Ectodermal cell (in vitro differentiated cells): ENCODE data around the gene RABGAP1L.
A peak's percentile ranks its signal among the peaks of the same experiment; 100 is the strongest.
"Not testable (repeated sequence)": the region's sequence is repeated elsewhere in the genome, so short reads cannot be mapped to it uniquely, and the experiment has no call there.

ENCODE experiments used
- H3K27ac ChIP-seq: 2 replicates; pipeline ENCODE4 v1.7.0; 2013; ENCODE audit warnings: mild to moderate bottlenecking, low read depth, low read length; ENCODE audit not compliant: insufficient read depth, poor library complexity, severe bottlenecking
- H3K27me3 ChIP-seq: 2 replicates; pipeline ENCODE4 v1.7.0; 2013; ENCODE audit warnings: mild to moderate bottlenecking, low read length; ENCODE audit not compliant: insufficient read depth, control insufficient read depth, poor library complexity, severe bottlenecking
- H3K36me3 ChIP-seq: one replicate; pipeline ENCODE4 v1.7.0; 2013; ENCODE audit warnings: low read length; ENCODE audit not compliant: control insufficient read depth, insufficient read depth
- H3K4me1 ChIP-seq: one replicate; pipeline ENCODE4 v1.7.0; 2013; ENCODE audit warnings: low read length; ENCODE audit not compliant: control insufficient read depth, insufficient read depth
- H3K4me3 ChIP-seq: 2 replicates; pipeline ENCODE4 v1.7.0; 2013; ENCODE audit warnings: low read depth, low read length, control low read depth; ENCODE audit not compliant: insufficient read depth
- H3K9me3 ChIP-seq: 2 replicates; pipeline ENCODE4 v1.7.0; 2013; ENCODE audit warnings: mild to moderate bottlenecking, low read length, moderate library complexity; ENCODE audit not compliant: control insufficient read depth
- WGBS, 2 experiments: methylation state at CpG; one replicate each; pipeline ENCODE4 v1.1.7; 2013; ENCODE audit warnings: missing lambda C conversion rate in 2 of 2; 5-methylcytosine and 5-hydroxymethylcytosine counted together

RABGAP1L gene

DNA sequence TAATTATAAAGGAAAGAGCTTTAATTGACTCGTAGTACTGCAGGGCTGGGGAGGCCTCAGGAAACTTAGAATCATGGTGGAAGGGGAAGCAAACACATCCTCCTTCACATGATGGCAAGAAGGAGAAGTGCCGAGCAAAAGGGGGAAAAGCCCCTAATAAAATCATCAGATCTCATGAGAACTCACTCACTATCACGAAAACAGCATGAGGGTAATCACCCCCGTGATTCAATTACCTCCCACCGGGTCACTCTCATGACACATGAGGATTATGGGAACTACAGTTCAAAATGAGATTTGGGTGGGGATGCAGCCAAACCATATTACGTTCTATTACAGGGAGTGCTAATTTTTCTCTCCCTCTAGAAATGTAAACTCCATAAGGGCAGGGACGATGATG lies 878.1 kb downstream of the RABGAP1L start:
- Histone ChIP-seq H3K9me3 (no peaks in the 10 kb centered on the region), H3K27me3 (no peaks in the 10 kb centered on the region), H3K4me1 (peaks cover 5% of the 10 kb centered on the region), H3K36me3 (no peaks in the 10 kb centered on the region), H3K4me3 (no peak overlapping the region), H3K27ac (no peak overlapping the region)
- WGBS, 2 experiments = 74 to 80% methylated on average over 7 of the region's 7 CpGs

DNA sequence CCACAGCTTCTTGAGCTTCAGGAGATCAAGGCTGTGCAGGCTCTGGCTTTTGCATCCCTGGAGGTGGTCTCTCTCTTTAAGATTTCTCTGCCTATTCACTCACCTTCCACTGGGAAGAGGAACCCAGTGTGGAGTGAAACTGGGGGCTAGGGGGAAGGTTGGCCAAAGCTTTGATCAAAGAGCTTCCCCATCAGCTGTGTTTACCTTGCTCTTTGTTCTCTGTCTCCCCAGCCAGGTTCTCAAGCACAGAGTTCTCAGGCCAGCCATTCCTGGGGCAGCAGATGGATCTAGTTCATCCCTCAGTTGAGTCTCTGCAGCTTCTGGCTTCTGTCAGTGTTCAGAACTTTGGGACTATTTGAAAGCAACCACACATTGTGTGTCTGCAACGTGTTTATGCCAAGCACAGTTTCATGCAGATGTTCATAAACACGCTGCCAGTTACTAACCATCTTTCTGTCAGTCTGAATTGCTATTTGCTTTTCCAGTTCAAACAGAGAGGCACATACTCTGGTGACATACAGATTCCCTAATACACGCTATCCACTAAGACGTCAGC lies 881.1 kb downstream of the RABGAP1L start:
- Histone ChIP-seq H3K4me3 (no peak overlapping the region), H3K9me3 (no peaks in the 10 kb centered on the region), H3K27me3 (no peaks in the 10 kb centered on the region), H3K36me3 (no peaks in the 10 kb centered on the region), H3K27ac (no peak overlapping the region), H3K4me1 (peaks cover 15% of the 10 kb centered on the region)
- WGBS, 2 experiments = 82 to 88% methylated on average over 4 of the region's 4 CpGs

GRCh38 chr1:175042650-175043049 lies 883.3 kb downstream of the RABGAP1L start:
- no peaks in the 10 kb centered on the region for H3K36me3 ChIP-seq
- no peaks in the 10 kb centered on the region for H3K9me3 ChIP-seq
- no peaks in the 10 kb centered on the region for H3K27me3 ChIP-seq
- WGBS, 2 experiments = 86 to 98% methylated on average over 3 of the region's 3 CpGs
- no peak overlapping the region for H3K4me3 ChIP-seq
- no peak overlapping the region for H3K27ac ChIP-seq
- H3K4me1 ChIP-seq = peaks cover 10% of the 10 kb centered on the region

DNA sequence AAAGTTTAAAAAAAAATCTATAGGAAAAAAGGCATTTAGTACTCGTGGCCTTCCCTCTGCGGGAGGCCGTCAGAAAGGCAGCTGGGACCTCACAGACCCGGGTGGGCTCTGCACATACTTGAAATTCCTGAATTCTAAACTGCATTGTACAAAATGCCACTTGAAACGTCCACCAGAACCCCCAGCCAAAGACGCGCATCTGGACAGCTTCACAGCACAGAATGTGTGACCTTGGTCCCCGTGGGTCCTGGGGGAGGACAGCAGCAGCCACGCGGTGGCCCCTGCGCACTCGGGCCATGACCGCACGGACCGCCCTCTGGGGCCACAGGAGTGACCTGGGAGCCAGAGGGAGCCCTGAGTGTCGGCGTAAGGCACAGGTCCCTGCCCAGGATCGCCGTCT lies 884.5 kb downstream of the RABGAP1L start:
- Histone ChIP-seq H3K4me1 (peaks cover 10% of the 10 kb centered on the region), H3K27ac (peak overlapping the region; percentile 82), H3K36me3 (no peaks in the 10 kb centered on the region), H3K27me3 (no peaks in the 10 kb centered on the region), H3K4me3 (no peak overlapping the region), H3K9me3 (no peaks in the 10 kb centered on the region)
- 81 to 82% methylated on average over 19 of the region's 19 CpGs for WGBS, 2 experiments

DNA sequence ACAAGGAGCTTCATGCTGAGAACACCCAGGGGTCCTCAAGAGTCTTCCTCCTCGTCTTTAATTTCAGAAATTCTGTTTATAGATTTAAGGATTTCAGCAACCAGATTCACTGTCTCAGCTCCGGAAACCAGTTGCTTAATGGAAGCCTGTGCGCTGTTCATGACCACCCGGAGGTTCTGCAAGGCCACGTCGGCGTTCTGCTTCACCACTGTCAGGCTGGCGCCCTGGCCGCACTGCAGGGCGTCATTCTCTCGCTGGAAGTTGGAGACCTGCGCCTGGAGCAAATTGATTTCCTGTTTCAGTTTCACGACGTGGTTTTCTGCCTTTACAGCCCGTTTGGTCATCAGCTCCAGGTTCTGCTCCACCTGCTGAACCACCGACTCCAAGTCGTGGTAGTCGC lies 885.3 kb downstream of the RABGAP1L start:
- not testable (repeated sequence) for H3K27me3 ChIP-seq, H3K27ac ChIP-seq, H3K36me3 ChIP-seq, H3K9me3 ChIP-seq, H3K4me1 ChIP-seq, H3K4me3 ChIP-seq
- WGBS, 2 experiments = 94 to 95% methylated on average over 18 of the region's 18 CpGs
